GM18508 (cell line): Measurements from ENCODE around the gene RBPJL.

Experiments used
- ATAC-seq: cut with Tn5 transposase; IDR thresholded peaks from one replicate; pipeline ENCODE4 v1.9.1; 2021; ENCODE audit warnings: moderate number of reproducible peaks; ENCODE audit not compliant: insufficient read depth, unreplicated experiment

The RBPJL gene

GRCh38 chr20:45306431-45306982, at the start of gene RBPJL:
RBPJL (plus strand) TSS chr20:45306840; CDS start chr20:45306923, 83 bp downstream.
- ATAC-seq: no peak

GRCh38 chr20:45257161-45257560, 49.5 kb upstream of the RBPJL start:
- no peak for ATAC-seq

- ATAC-seq: no peak
These were observed 48.9 kb upstream of the RBPJL start for GRCh38 chr20:45257711-45258110.

- no peak for ATAC-seq
These were observed 48.4 kb upstream of the RBPJL start for GRCh38 chr20:45258259-45258658.

- ATAC-seq: no peak
These were observed 48.0 kb upstream of the RBPJL start for GRCh38 chr20:45258664-45259063.

GRCh38 chr20:45263556-45264266, 42.9 kb upstream of the RBPJL start:
- ATAC-seq: no peak

- no peak for ATAC-seq
These were observed 39.7 kb upstream of the RBPJL start for GRCh38 chr20:45266977-45267376.

- no peak for ATAC-seq
These were observed 38.1 kb upstream of the RBPJL start for GRCh38 chr20:45268531-45268930.

GRCh38 chr20:45269056-45269455, 37.6 kb upstream of the RBPJL start:
- ATAC-seq: no peak

- no peak for ATAC-seq
These were observed 36.8 kb upstream of the RBPJL start for GRCh38 chr20:45269754-45270270.

- no peak for ATAC-seq
These were observed 31.3 kb upstream of the RBPJL start for GRCh38 chr20:45275338-45275737.

GRCh38 chr20:45279992-45280391, 26.6 kb upstream of the RBPJL start:
- no peak for ATAC-seq

- ATAC-seq: no peak
These were observed 23.7 kb upstream of the RBPJL start for GRCh38 chr20:45282700-45283550.

- no peak for ATAC-seq
These were observed 23.0 kb upstream of the RBPJL start for GRCh38 chr20:45283551-45284057.

GRCh38 chr20:45288376-45288775, 18.3 kb upstream of the RBPJL start:
- ATAC-seq: no peak

- ATAC-seq: no peak
These were observed 17.8 kb upstream of the RBPJL start for GRCh38 chr20:45288860-45289259.

- no peak for ATAC-seq
These were observed 16.5 kb upstream of the RBPJL start for GRCh38 chr20:45289942-45290676.

GRCh38 chr20:45290677-45291355, 15.8 kb upstream of the RBPJL start:
- ATAC-seq: no peak

- no peak for ATAC-seq
These were observed 15.1 kb upstream of the RBPJL start for GRCh38 chr20:45291526-45291925.

GRCh38 chr20:45292343-45292742, 14.3 kb upstream of the RBPJL start:
- ATAC-seq: no peak
